22Rv1 (cell line): ENCODE measurements around the gene PREP.

Source experiments
- CTCF ChIP-seq: fragments of 450-650 bp; IDR thresholded peaks from 2 replicates; pipeline ENCODE4 v1.5.1; 2017; ENCODE audit warnings: mild to moderate bottlenecking
- ZFX ChIP-seq: fragments of 450-650 bp; IDR thresholded peaks from 2 replicates; pipeline ENCODE4 v1.6.1; 2017; ENCODE audit warnings: antibody characterized with exemption, borderline replicate concordance

- TF ChIP-seq CTCF, result no peak
- TF ChIP-seq ZFX, result no peak
Measured at GRCh38 chr6:105326216-105326615, 76.7 kb downstream of the PREP start.
